Stomach (tissue), 4 donors: ENCODE data around the gene PHTF2.

Experiments
- CTCF ChIP-seq, 7 experiments: fragments of 450-650 bp in 4 of 7; fragments of 200-600 bp in 3 of 7; sonication (generic) in 3 of 7; IDR thresholded peaks; one replicate each; pipeline ENCODE4 v1.5.1; 2016 to 2019; ENCODE audit warnings: antibody characterized with exemption in 7 of 7, control low read depth in 2 of 7, mild to moderate bottlenecking in 1 of 7
- POLR2A ChIP-seq, 4 donors: fragments of 450-650 bp; IDR thresholded peaks; one replicate each; pipeline ENCODE4 v1.6.1; 2016; ENCODE audit warnings: antibody characterized with exemption in 4 of 4, control low read depth in 2 of 4, mild to moderate bottlenecking in 1 of 4, moderate library complexity in 1 of 4

DNA sequence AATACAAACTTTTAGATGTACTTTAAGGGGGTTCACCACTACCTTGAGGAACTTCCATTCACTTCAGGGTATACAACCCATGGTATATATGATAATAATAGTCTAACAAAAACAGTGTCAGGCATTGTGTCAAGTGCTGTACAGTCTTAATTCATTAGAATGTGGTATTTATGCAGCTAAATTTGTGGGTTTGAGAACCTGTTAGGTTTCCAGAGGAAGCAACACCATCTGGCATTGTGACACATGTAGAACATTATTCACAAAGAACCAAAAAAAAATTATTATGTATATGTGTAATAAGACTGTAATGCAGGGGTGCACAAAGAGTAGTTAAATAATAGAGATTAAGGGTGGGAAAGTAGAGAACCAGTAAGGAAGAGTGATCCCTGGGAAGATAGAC, 26.7 kb upstream of the PHTF2 start:
- TF ChIP-seq CTCF (IDR thresholded peaks at IDR 0.05), result no peak
- TF ChIP-seq POLR2A (IDR thresholded peaks at IDR 0.05), result no peak
